ENCODE results near the gene PLTP. TPM values are rescaled to one million over a fixed set of nuclear protein-coding genes. Genes with fewer than 3 reads are reported as not detected.

The PLTP gene
- total RNA-seq, 5 donors from 2014 or later (not counting 1 experiment from before 2014, with no cell fraction given) = 0.35 to 1.7 (median 1.4) TPM; not detected in 1

DNA sequence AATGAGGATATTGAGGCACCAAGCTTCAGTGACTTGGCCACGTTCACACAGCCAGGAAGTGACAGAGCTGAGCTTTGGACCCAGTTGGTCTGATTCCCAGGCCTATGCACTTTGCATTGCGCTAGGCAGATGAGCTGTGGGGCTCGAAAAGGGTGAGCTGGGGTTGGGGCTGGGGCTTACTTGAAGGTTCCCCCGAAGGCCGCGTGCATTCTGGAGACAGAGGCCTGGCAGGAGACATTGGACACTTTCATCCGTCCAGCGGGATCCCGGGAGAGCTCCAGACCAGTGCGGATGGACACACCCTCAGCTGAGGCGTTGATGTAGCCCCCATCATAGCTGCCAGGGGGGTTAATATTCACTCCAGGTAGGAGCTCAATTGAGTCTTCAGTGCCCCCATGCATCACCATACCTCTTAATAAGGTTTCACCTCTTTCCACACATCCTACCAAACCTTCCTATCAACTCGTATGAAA lies 2.6 kb downstream of the PLTP start:
- H3K27ac ChIP-seq (ENCODE audit: low read length) = no peak overlapping the region
- Mint-ChIP-seq H3K9me3 (no peaks in the 10 kb centered on the region), H3K4me3 (no peak overlapping the region), H3K27ac (no peak overlapping the region), H3K36me3 (no peaks in the 10 kb centered on the region), H3K27me3 (peaks cover 7 to 9% of the 10 kb centered on the region in 2 donors), H3K4me1 (peaks cover 9 to 21% (median 18%) of the 10 kb centered on the region in 3 donors)
- ATAC-seq (replicated peaks in 1 of 4) (no peak), DNase-seq (no peak)
- H3K4me3 ChIP-seq (ENCODE audit: control insufficient read depth in 1 of 2, extremely low read depth in 1 of 2, low read length in 1 of 2) = no peak overlapping the region
- H3K36me3 ChIP-seq (ENCODE audit: control insufficient read depth in 2 of 2, extremely low read depth in 1 of 2, insufficient read depth in 1 of 2, low read length in 1 of 2) = no peaks in the 10 kb centered on the region
- ChIA-PET CTCF (no interaction called here), POLR2A (interaction anchor here (0.5 kb wide), 2 partner anchors 32 to 45 kb away, joined by 6 to 9 read pairs; no protein-coding TSS in a partner anchor)
- peaks cover 0 to 39% of the 10 kb centered on the region in 2 experiments for H3K27me3 ChIP-seq (replicated peaks in 1 of 2; ENCODE audit: control insufficient read depth in 2 of 2, extremely low read depth in 1 of 2, insufficient read depth in 2 of 2, low read length in 1 of 2)
- no peaks in the 10 kb centered on the region for H3K9me3 ChIP-seq
- H3K4me1 ChIP-seq (ENCODE audit: control insufficient read depth in 1 of 2, extremely low read depth in 1 of 2, insufficient read depth in 2 of 2, low read length in 2 of 2) = peaks cover 4 to 21% of the 10 kb centered on the region in 2 experiments
- 91% methylated on average over 11 of the region's 12 CpGs for WGBS (ENCODE audit: insufficient coverage)

DNA sequence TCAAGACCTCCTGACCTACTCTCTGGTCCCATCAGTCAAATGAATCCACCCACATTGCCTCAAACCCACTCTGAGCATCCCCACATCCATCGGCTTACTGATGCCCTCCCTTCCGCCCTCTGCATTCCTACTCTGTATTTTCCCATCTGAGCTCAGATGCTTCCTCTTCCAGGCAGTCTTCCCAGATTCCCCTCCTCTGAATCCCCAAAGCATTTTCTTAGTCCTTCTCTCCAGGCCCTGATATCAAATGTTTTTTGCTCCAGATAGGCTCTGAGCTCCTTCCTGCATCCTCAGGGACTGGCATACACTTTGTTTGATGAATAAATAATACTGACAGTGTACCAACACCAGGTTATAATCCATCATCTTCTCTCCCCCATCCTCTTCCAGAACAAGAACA lies 3.9 kb downstream of the PLTP start:
- Histone ChIP-seq H3K9me3 (no peaks in the 10 kb centered on the region), H3K36me3 (ENCODE audit: control insufficient read depth in 2 of 2, extremely low read depth in 1 of 2, insufficient read depth in 1 of 2, low read length in 1 of 2) (no peaks in the 10 kb centered on the region), H3K4me3 (ENCODE audit: control insufficient read depth in 1 of 2, extremely low read depth in 1 of 2, low read length in 1 of 2) (no peak overlapping the region), H3K27me3 (replicated peaks in 1 of 2; ENCODE audit: control insufficient read depth in 2 of 2, extremely low read depth in 1 of 2, insufficient read depth in 2 of 2, low read length in 1 of 2) (peaks cover 0 to 27% of the 10 kb centered on the region in 2 experiments), H3K4me1 (ENCODE audit: control insufficient read depth in 1 of 2, extremely low read depth in 1 of 2, insufficient read depth in 2 of 2, low read length in 2 of 2) (peaks cover 4 to 21% of the 10 kb centered on the region in 2 experiments), H3K27ac (ENCODE audit: low read length) (no peak overlapping the region)
- ATAC-seq (replicated peaks in 1 of 4) (no peak), DNase-seq (no peak)
- ChIA-PET POLR2A (no interaction called here), CTCF (no interaction called here)
- Mint-ChIP-seq H3K27me3 (peaks cover 3 to 4% of the 10 kb centered on the region in 2 donors), H3K36me3 (no peaks in the 10 kb centered on the region), H3K4me1 (peaks cover 9 to 20% (median 18%) of the 10 kb centered on the region in 3 donors), H3K27ac (no peak overlapping the region), H3K4me3 (no peak overlapping the region), H3K9me3 (no peaks in the 10 kb centered on the region)
- 96% methylated on average over 2 of the region's 2 CpGs for WGBS (ENCODE audit: insufficient coverage)

DNA sequence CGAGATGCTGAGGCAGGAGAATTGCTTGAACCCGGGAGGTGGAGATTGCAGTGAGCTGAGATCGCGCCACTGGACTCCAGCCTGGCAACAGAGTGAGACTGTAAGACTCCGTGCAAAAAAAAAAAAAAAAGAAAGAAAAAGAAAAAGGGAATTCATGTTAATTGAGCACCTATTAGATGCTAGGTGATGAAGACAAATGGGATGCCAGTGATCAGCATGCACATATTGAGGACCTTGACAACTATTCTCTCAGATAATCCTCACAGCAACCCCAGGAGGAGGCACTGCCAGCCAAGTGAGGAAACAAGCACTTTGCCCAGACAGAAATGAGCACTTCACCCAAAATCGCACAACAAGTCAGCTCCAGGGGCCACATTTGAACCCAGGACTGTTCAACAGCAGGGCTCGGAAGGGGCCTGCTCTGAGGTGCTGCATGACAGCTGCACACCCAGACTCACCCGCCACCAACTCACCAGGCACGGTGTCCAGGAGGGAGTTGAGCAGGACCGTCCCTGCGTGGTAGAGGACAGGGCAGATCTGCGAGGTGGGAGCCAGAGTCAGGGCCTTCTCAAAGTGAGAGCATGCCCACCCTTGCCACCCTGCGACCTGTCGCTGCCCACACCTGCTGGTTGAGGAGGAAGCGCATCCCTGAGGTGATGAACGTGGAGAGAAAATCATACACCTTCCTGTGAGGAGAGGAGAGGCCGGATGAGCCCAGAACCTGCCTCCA lies 4.6 kb downstream of the PLTP start:
- Mint-ChIP-seq H3K9me3 (no peaks in the 10 kb centered on the region), H3K4me3 (no peak overlapping the region), H3K4me1 (peaks cover 9 to 18% (median 16%) of the 10 kb centered on the region in 3 donors), H3K27me3 (peaks cover 1 to 3% of the 10 kb centered on the region in 2 donors), H3K36me3 (no peaks in the 10 kb centered on the region), H3K27ac (no peak overlapping the region)
- Histone ChIP-seq H3K9me3 (no peaks in the 10 kb centered on the region), H3K4me3 (ENCODE audit: control insufficient read depth in 1 of 2, extremely low read depth in 1 of 2, low read length in 1 of 2) (no peak overlapping the region), H3K4me1 (ENCODE audit: control insufficient read depth in 1 of 2, extremely low read depth in 1 of 2, insufficient read depth in 2 of 2, low read length in 2 of 2) (peaks cover 4 to 19% of the 10 kb centered on the region in 2 experiments), H3K36me3 (ENCODE audit: control insufficient read depth in 2 of 2, extremely low read depth in 1 of 2, insufficient read depth in 1 of 2, low read length in 1 of 2) (no peaks in the 10 kb centered on the region), H3K27me3 (replicated peaks in 1 of 2; ENCODE audit: control insufficient read depth in 2 of 2, extremely low read depth in 1 of 2, insufficient read depth in 2 of 2, low read length in 1 of 2) (peaks cover 0 to 22% of the 10 kb centered on the region in 2 experiments), H3K27ac (ENCODE audit: low read length) (no peak overlapping the region)
- ATAC-seq (replicated peaks in 1 of 4) (no peak), DNase-seq (no peak)
- POLR2A ChIA-PET = no interaction called here
- 85% methylated on average over 9 of the region's 17 CpGs for WGBS (ENCODE audit: insufficient coverage)
- CTCF ChIA-PET = interaction anchor here in 1 of 2 donors (0.7 kb wide), 1 partner anchor 18 kb away, joined by 6 read pairs; no protein-coding TSS in a partner anchor

DNA sequence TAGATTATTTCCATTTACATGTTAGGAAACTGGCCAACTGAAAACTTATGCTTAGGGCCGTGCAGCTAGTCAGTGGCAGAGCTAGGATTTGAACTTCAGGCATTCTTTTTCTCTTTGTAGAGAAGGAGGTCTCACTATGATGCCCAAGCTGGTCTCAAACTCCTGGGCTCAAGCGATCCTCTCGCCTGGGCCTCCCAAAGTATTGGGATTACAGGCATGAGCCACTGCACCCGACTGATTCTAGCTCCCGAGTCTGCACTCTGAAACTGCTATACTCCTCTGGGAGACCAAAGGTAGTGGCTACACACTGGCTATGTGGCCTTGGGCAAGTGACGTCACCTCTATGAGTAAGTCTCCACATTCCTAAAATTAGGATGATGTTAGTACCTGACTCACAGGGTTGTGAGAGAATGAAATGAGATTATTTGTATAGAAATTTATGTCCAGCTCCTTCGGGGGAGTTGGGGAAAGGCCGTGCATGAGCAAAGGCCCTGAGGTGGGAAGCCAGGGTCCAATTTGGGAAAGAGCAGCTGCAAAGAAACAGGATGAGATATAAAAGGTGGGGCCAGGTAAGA lies 6.4 kb downstream of the PLTP start:
- H3K9me3 Mint-ChIP-seq = no peaks in the 10 kb centered on the region
- 83% methylated on average over 6 of the region's 8 CpGs for WGBS (ENCODE audit: insufficient coverage)
- peaks cover 1 to 4% (median 2%) of the 10 kb centered on the region in 3 donors for H3K4me1 Mint-ChIP-seq
- CTCF ChIA-PET = no interaction called here
- H3K27me3 Mint-ChIP-seq = no peaks in the 10 kb centered on the region
- peaks cover 0 to 1% of the 10 kb centered on the region in 2 experiments for H3K4me1 ChIP-seq (ENCODE audit: control insufficient read depth in 1 of 2, extremely low read depth in 1 of 2, insufficient read depth in 2 of 2, low read length in 2 of 2)
- no peak overlapping the region for H3K4me3 ChIP-seq (ENCODE audit: control insufficient read depth in 1 of 2, extremely low read depth in 1 of 2, low read length in 1 of 2)
- no peaks in the 10 kb centered on the region for H3K36me3 ChIP-seq (ENCODE audit: control insufficient read depth in 2 of 2, extremely low read depth in 1 of 2, insufficient read depth in 1 of 2, low read length in 1 of 2)
- POLR2A ChIA-PET = no interaction called here
- ATAC-seq (replicated peaks in 1 of 4) (no peak), DNase-seq (no peak)
- H3K27ac ChIP-seq (ENCODE audit: low read length) = no peak overlapping the region
- H3K9me3 ChIP-seq = no peaks in the 10 kb centered on the region
- H3K27me3 ChIP-seq (replicated peaks in 1 of 2; ENCODE audit: control insufficient read depth in 2 of 2, extremely low read depth in 1 of 2, insufficient read depth in 2 of 2, low read length in 1 of 2) = peaks cover 0 to 5% of the 10 kb centered on the region in 2 experiments
- no peak overlapping the region for H3K4me3 Mint-ChIP-seq
- no peak overlapping the region for H3K27ac Mint-ChIP-seq
- H3K36me3 Mint-ChIP-seq = no peaks in the 10 kb centered on the region

DNA sequence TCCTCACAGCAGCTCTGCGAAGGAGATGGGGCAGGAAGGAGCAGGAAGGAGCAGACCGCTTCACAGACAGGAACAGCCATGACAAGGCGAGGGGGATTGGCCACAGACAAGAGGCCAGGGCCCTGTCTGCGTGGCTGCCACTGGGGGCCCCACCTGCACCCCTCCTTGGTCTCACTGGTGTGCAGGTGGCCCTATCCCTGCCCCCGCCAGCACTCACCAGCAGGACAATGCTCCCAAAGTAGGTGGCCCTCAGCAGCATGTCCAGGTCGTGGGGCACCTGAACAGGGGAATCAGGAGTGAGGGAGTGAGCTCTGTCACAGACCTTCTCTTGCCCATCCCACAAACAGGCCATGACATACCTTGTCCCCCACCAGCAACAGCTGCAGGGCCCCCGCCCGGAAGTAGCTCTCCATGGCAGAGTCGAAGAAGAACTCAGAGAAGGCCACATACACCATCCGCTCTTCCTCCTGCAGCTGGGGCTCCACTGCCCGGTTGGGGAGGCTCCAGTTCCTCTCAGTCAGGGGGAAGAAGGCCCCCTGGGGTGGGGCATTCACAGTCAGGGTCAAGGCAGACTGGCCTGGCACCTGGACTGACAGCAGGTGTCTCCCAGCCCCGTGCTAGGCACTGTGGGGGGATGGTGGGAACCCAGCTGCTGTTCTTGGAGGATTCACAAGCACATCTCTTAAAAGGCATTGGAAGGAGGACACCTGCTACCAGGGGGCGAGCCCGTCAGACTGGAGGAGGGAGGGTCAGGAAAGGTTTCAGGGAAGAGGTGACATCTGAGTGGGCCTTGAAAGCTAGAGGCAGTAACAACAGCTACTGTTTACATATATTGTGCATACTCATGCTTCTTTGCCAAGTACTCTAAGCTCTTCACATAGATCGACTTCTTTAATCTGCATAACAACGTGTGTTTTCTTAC lies 7.1 kb downstream of the PLTP start:
- Histone ChIP-seq H3K4me1 (ENCODE audit: control insufficient read depth in 1 of 2, extremely low read depth in 1 of 2, insufficient read depth in 2 of 2, low read length in 2 of 2) (no peaks in the 10 kb centered on the region), H3K36me3 (ENCODE audit: control insufficient read depth in 2 of 2, extremely low read depth in 1 of 2, insufficient read depth in 1 of 2, low read length in 1 of 2) (no peaks in the 10 kb centered on the region), H3K9me3 (no peaks in the 10 kb centered on the region), H3K4me3 (ENCODE audit: control insufficient read depth in 1 of 2, extremely low read depth in 1 of 2, low read length in 1 of 2) (no peak overlapping the region), H3K27ac (ENCODE audit: low read length) (no peak overlapping the region), H3K27me3 (replicated peaks in 1 of 2; ENCODE audit: control insufficient read depth in 2 of 2, extremely low read depth in 1 of 2, insufficient read depth in 2 of 2, low read length in 1 of 2) (peaks cover 0 to 5% of the 10 kb centered on the region in 2 experiments)
- Mint-ChIP-seq H3K27ac (no peak overlapping the region), H3K36me3 (no peaks in the 10 kb centered on the region), H3K27me3 (no peaks in the 10 kb centered on the region), H3K4me1 (no peaks in the 10 kb centered on the region), H3K9me3 (no peaks in the 10 kb centered on the region), H3K4me3 (no peak overlapping the region)
- WGBS (ENCODE audit: insufficient coverage) = 63% methylated on average over 7 of the region's 16 CpGs
- ATAC-seq (replicated peaks in 1 of 4) = no peak
- CTCF ChIA-PET = no interaction called here
- POLR2A ChIA-PET = no interaction called here
- DNase-seq = no peak

DNA sequence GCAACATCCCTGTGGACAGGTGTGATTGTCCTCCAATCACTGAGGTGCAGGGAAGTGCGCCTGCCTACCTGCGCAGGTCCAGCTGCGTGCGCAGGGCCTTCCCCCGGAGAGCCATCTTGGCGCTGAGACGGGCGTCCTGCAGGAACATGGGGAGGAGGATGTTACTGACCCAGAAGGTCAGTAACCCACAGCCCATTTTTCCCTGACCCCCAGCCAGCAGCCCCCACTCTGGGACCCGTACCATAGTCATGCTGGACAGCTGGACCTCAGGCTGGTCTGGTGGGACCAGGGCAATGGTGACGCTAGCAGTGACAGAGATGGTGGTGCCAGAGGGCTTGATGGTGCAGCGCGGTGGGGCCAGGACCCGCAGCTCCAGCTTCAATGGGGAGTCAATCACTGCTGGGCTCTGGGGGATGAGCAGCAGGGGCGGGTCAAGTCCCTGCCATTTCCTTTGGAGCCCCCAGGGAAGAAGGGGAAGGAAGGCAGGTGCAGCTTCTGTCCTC lies 9.7 kb downstream of the PLTP start:
- H3K36me3 ChIP-seq (ENCODE audit: control insufficient read depth in 2 of 2, extremely low read depth in 1 of 2, insufficient read depth in 1 of 2, low read length in 1 of 2) = peaks cover 7 to 18% of the 10 kb centered on the region in 2 donors
- H3K27me3 ChIP-seq (replicated peaks in 1 of 2; ENCODE audit: control insufficient read depth in 2 of 2, extremely low read depth in 1 of 2, insufficient read depth in 2 of 2, low read length in 1 of 2) = peaks cover 0 to 3% of the 10 kb centered on the region in 2 experiments
- DNase-seq (no peak), ATAC-seq (replicated peaks in 1 of 4) (no peak)
- H3K27ac Mint-ChIP-seq = no peak overlapping the region
- no peaks in the 10 kb centered on the region for H3K9me3 ChIP-seq
- H3K4me3 Mint-ChIP-seq = no peak overlapping the region
- H3K36me3 Mint-ChIP-seq = peaks cover 11% of the 10 kb centered on the region
- no peak overlapping the region for H3K27ac ChIP-seq (ENCODE audit: low read length)
- ChIA-PET CTCF (interaction anchor here in 1 of 2 donors (0.9 kb wide), 1 partner anchor 21 kb away, joined by 3 read pairs; the partner anchor contains the start of gene ZSWIM1), POLR2A (no interaction called here)
- WGBS (ENCODE audit: insufficient coverage) = 96% methylated on average over 9 of the region's 14 CpGs
- H3K27me3 Mint-ChIP-seq = no peaks in the 10 kb centered on the region
- H3K4me1 Mint-ChIP-seq = no peaks in the 10 kb centered on the region
- no peak overlapping the region for H3K4me3 ChIP-seq (ENCODE audit: control insufficient read depth in 1 of 2, extremely low read depth in 1 of 2, low read length in 1 of 2)
- H3K9me3 Mint-ChIP-seq = no peaks in the 10 kb centered on the region
- no peaks in the 10 kb centered on the region for H3K4me1 ChIP-seq (ENCODE audit: control insufficient read depth in 1 of 2, extremely low read depth in 1 of 2, insufficient read depth in 2 of 2, low read length in 2 of 2)

Measured in T-cell (primary cell).